WTC11 (cell line): ENCODE data around the gene FOCAD. TPM values are rescaled to one million over a fixed set of nuclear protein-coding genes. Genes with fewer than 3 reads are reported as not detected.

ENCODE experiments used
- ATAC-seq: fragments of 200-7000 bp; cut with Tn5 transposase; 2 replicates; pipeline ENCODE4 v1.10.0; 2021; ENCODE audit warnings: mild to moderate bottlenecking, moderate library complexity
- CTCF ChIA-PET: fragments of 300-600 bp; sonication (Branson Sonifier 250); formaldehyde crosslinking; loops from one replicate; lab custom pipeline; 2021; ENCODE audit warnings: antibody characterized with exemption; lab: Charles Lee
- POLR2A ChIA-PET: fragments of 350-600 bp; sonication (Branson Sonifier 250); formaldehyde crosslinking; loops from one replicate; lab custom pipeline; 2021; ENCODE audit warnings: antibody characterized with exemption; lab: Charles Lee
- DNase-seq: peaks from one replicate; pipeline ENCODE4 v3.0.0; 2021; ENCODE audit warnings: low spot score
- H3K27ac Mint-ChIP-seq: 2 replicates; pipeline ENCODE4 v1.8.0; 2021; ENCODE audit warnings: mixed read lengths
- H3K27me3 Mint-ChIP-seq: 2 replicates; pipeline ENCODE4 v1.8.0; 2021; ENCODE audit warnings: low read depth, mild to moderate bottlenecking, moderate library complexity, mixed read lengths
- H3K36me3 Mint-ChIP-seq: 2 replicates; pipeline ENCODE4 v1.8.0; 2021; ENCODE audit warnings: mixed read lengths
- H3K4me1 Mint-ChIP-seq: 2 replicates; pipeline ENCODE4 v1.8.0; 2022; ENCODE audit warnings: mixed read lengths
- H3K4me3 Mint-ChIP-seq: 2 replicates; pipeline ENCODE4 v1.8.0; 2021; ENCODE audit warnings: mild to moderate bottlenecking, moderate library complexity, mixed read lengths
- H3K9me3 Mint-ChIP-seq: 2 replicates; pipeline ENCODE4 v1.8.0; 2021; ENCODE audit warnings: mixed read lengths
- ATF1 ChIP-seq: sonication (generic); formaldehyde crosslinking; IDR thresholded peaks from 2 replicates; pipeline ENCODE4 v1.8.1; 2023; ENCODE audit warnings: mild to moderate bottlenecking, moderate library complexity, missing genetic modification reagents
- ESRRA ChIP-seq: sonication (generic); formaldehyde crosslinking; IDR thresholded peaks from 2 replicates; pipeline ENCODE4 v1.8.1; 2022; ENCODE audit warnings: mild to moderate bottlenecking, missing genetic modification reagents, borderline replicate concordance
- ETV6 ChIP-seq: sonication (generic); formaldehyde crosslinking; IDR thresholded peaks from 2 replicates; pipeline ENCODE4 v1.8.1; 2022; ENCODE audit warnings: mild to moderate bottlenecking, missing genetic modification reagents
- GRHL2 ChIP-seq: fragments of 250-450 bp; sonication (Bioruptor Pico); IDR thresholded peaks from 2 replicates; pipeline ENCODE4 v1.8.0; 2022; ENCODE audit warnings: mild to moderate bottlenecking, moderate library complexity; ENCODE audit not compliant: insufficient replicate concordance, severe bottlenecking
- HMGA2 ChIP-seq: fragments of 250-450 bp; sonication (Bioruptor Pico); IDR thresholded peaks from 2 replicates; pipeline ENCODE4 v1.4.0; 2021; ENCODE audit warnings: mild to moderate bottlenecking, moderate library complexity
- HMGXB4 ChIP-seq: sonication (generic); formaldehyde crosslinking; IDR thresholded peaks from 2 replicates; pipeline ENCODE4 v1.8.1; 2023; ENCODE audit warnings: mild to moderate bottlenecking, moderate library complexity, missing genetic modification reagents
- IRF2 ChIP-seq: sonication (generic); formaldehyde crosslinking; IDR thresholded peaks from 2 replicates; pipeline ENCODE4 v1.8.0; 2022; ENCODE audit warnings: low read depth, missing genetic modification reagents, borderline replicate concordance
- KAT7 ChIP-seq: sonication (generic); formaldehyde crosslinking; IDR thresholded peaks from 2 replicates; pipeline ENCODE4 v1.8.1; 2023; ENCODE audit warnings: missing genetic modification reagents, mild to moderate bottlenecking, borderline replicate concordance
- MLX ChIP-seq: sonication (generic); formaldehyde crosslinking; IDR thresholded peaks from 2 replicates; pipeline ENCODE4 v1.8.1; 2023; ENCODE audit warnings: mild to moderate bottlenecking, missing genetic modification reagents, moderate library complexity
- MYBL2 ChIP-seq: sonication (generic); formaldehyde crosslinking; IDR thresholded peaks from 2 replicates; pipeline ENCODE4 v1.8.1; 2023; ENCODE audit warnings: mild to moderate bottlenecking, moderate library complexity, missing genetic modification reagents
- SOX15 ChIP-seq: fragments of 250-450 bp; sonication (Bioruptor Pico); IDR thresholded peaks from 2 replicates; pipeline ENCODE4 v1.9.0; 2021; ENCODE audit warnings: mild to moderate bottlenecking
- ZNF138 ChIP-seq: sonication (generic); formaldehyde crosslinking; conservative IDR thresholded peaks from 2 replicates; pipeline ENCODE4 v1.8.1; 2022; ENCODE audit warnings: mild to moderate bottlenecking, moderate library complexity, missing genetic modification reagents
- ZNF232 ChIP-seq: sonication (generic); formaldehyde crosslinking; IDR thresholded peaks from 2 replicates; pipeline ENCODE4 v1.8.0; 2022; ENCODE audit warnings: mild to moderate bottlenecking, missing genetic modification reagents
- ZNF396 ChIP-seq: fragments of 250-450 bp; sonication (Bioruptor Pico); IDR thresholded peaks from 2 replicates; pipeline ENCODE4 v1.8.0; 2021; ENCODE audit warnings: mild to moderate bottlenecking, moderate library complexity, borderline replicate concordance
- ZNF671 ChIP-seq: fragments of 250-450 bp; sonication (Bioruptor Pico); IDR thresholded peaks from 2 replicates; pipeline ENCODE4 v1.8.0; 2021; ENCODE audit warnings: mild to moderate bottlenecking
- total RNA-seq: library from RNA; stranded (reverse); gene quantifications from 3 replicates; pipeline ENCODE4 v1.2.3, GENCODE V29; 2021
- TF ChIP-seq, protein P1 (sequence below): sonication (generic); formaldehyde crosslinking; IDR thresholded peaks from 2 replicates; pipeline ENCODE4 v1.8.0; 2023; ENCODE audit warnings: missing genetic modification reagents
- TF ChIP-seq, protein P2 (sequence below): fragments of 250-450 bp; sonication (Bioruptor Pico); IDR thresholded peaks from 2 replicates; pipeline ENCODE4 v2.1.2; 2022; ENCODE audit warnings: mild to moderate bottlenecking, moderate library complexity
- TF ChIP-seq, protein P3 (sequence below): sonication (generic); formaldehyde crosslinking; IDR thresholded peaks from 2 replicates; pipeline ENCODE4 v1.8.0; 2023; ENCODE audit warnings: missing genetic modification reagents, mild to moderate bottlenecking, borderline replicate concordance
- TF ChIP-seq, protein P4 (sequence below): fragments of 250-450 bp; sonication (Bioruptor Pico); conservative IDR thresholded peaks from 2 replicates; pipeline ENCODE4 v1.9.0; 2021; ENCODE audit warnings: mild to moderate bottlenecking
- TF ChIP-seq, protein P5 (sequence below): sonication (generic); formaldehyde crosslinking; IDR thresholded peaks from 2 replicates; pipeline ENCODE4 v1.8.1; 2022; ENCODE audit warnings: low read depth, mild to moderate bottlenecking, moderate library complexity, missing genetic modification reagents, borderline replicate concordance

The FOCAD gene
- total RNA-seq, 1 experiment from 2014 or later, result 34.3 TPM

GRCh38 chr9:20713172-20713571, 29.1 kb downstream of the FOCAD start:
- no peak for ATAC-seq
- TF ChIP-seq MYBL2 (no peak), ESRRA (CRISPR knock-in tag) (no peak), IRF2 (CRISPR knock-in tag) (no peak), GRHL2 (CRISPR knock-in tag) (no peak), ATF1 (no peak), ZNF232 (CRISPR knock-in tag) (no peak), ZNF138 (CRISPR knock-in tag) (no peak), HMGXB4 (CRISPR knock-in tag) (no peak), ZNF671 (CRISPR knock-in tag) (no peak), ZNF396 (CRISPR knock-in tag) (no peak), KAT7 (no peak), ETV6 (CRISPR knock-in tag) (no peak), HMGA2 (CRISPR knock-in tag) (no peak), MLX (CRISPR knock-in tag) (no peak), SOX15 (CRISPR knock-in tag) (no peak)
- TF ChIP-seq, protein P1, sequence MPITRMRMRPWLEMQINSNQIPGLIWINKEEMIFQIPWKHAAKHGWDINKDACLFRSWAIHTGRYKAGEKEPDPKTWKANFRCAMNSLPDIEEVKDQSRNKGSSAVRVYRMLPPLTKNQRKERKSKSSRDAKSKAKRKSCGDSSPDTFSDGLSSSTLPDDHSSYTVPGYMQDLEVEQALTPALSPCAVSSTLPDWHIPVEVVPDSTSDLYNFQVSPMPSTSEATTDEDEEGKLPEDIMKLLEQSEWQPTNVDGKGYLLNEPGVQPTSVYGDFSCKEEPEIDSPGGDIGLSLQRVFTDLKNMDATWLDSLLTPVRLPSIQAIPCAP (CRISPR knock-in tag), result no peak
- TF ChIP-seq, protein P2, sequence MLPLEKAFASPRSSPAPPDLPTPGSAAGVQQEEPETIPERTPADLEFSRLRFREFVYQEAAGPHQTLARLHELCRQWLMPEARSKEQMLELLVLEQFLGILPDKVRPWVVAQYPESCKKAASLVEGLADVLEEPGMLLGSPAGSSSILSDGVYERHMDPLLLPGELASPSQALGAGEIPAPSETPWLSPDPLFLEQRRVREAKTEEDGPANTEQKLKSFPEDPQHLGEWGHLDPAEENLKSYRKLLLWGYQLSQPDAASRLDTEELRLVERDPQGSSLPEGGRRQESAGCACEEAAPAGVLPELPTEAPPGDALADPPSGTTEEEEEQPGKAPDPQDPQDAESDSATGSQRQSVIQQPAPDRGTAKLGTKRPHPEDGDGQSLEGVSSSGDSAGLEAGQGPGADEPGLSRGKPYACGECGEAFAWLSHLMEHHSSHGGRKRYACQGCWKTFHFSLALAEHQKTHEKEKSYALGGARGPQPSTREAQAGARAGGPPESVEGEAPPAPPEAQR, result no peak
- TF ChIP-seq, protein P3, sequence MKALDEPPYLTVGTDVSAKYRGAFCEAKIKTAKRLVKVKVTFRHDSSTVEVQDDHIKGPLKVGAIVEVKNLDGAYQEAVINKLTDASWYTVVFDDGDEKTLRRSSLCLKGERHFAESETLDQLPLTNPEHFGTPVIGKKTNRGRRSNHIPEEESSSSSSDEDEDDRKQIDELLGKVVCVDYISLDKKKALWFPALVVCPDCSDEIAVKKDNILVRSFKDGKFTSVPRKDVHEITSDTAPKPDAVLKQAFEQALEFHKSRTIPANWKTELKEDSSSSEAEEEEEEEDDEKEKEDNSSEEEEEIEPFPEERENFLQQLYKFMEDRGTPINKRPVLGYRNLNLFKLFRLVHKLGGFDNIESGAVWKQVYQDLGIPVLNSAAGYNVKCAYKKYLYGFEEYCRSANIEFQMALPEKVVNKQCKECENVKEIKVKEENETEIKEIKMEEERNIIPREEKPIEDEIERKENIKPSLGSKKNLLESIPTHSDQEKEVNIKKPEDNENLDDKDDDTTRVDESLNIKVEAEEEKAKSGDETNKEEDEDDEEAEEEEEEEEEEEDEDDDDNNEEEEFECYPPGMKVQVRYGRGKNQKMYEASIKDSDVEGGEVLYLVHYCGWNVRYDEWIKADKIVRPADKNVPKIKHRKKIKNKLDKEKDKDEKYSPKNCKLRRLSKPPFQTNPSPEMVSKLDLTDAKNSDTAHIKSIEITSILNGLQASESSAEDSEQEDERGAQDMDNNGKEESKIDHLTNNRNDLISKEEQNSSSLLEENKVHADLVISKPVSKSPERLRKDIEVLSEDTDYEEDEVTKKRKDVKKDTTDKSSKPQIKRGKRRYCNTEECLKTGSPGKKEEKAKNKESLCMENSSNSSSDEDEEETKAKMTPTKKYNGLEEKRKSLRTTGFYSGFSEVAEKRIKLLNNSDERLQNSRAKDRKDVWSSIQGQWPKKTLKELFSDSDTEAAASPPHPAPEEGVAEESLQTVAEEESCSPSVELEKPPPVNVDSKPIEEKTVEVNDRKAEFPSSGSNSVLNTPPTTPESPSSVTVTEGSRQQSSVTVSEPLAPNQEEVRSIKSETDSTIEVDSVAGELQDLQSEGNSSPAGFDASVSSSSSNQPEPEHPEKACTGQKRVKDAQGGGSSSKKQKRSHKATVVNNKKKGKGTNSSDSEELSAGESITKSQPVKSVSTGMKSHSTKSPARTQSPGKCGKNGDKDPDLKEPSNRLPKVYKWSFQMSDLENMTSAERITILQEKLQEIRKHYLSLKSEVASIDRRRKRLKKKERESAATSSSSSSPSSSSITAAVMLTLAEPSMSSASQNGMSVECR (CRISPR knock-in tag), result no peak
- TF ChIP-seq, protein P4, sequence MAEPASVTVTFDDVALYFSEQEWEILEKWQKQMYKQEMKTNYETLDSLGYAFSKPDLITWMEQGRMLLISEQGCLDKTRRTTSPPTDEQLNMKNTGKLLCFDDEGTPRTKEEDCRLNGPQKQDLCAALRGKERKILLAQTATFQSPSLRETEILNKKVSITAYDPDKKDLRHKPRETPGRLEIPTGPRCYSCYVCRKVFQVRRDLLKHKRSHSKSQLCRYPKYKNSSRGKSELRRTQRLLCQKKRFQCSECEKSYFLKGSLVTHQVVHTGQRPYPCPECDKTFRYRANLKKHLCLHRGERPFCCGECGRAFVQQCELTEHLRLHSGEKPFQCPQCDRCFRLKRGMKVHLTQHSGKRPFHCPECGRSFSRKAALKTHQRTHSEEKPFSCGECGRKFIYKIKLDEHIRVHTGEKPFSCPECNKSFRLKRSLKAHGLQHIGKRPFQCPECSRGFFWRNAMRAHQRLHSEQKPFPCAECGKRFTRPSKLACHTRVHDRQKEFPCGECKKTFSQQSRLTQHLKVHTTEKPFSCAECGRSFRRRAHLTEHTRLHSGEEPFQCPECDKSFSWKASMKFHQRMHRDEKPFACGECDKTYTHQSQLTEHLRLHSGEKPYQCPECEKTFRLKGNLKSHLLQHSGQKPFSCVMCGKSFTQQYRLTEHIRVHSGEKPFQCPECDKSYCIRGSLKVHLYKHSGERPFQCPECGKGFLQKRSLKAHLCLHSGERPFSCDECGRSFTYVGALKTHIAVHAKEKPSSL (CRISPR knock-in tag), result no peak
- TF ChIP-seq, protein P5, sequence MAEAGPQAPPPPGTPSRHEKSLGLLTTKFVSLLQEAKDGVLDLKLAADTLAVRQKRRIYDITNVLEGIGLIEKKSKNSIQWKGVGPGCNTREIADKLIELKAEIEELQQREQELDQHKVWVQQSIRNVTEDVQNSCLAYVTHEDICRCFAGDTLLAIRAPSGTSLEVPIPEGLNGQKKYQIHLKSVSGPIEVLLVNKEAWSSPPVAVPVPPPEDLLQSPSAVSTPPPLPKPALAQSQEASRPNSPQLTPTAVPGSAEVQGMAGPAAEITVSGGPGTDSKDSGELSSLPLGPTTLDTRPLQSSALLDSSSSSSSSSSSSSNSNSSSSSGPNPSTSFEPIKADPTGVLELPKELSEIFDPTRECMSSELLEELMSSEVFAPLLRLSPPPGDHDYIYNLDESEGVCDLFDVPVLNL (CRISPR knock-in tag), result no peak
- Mint-ChIP-seq H3K36me3 (no peaks in the 10 kb centered on the region; the same call in 1 of the 2 replicates), H3K27me3 (no peaks in the 10 kb centered on the region), H3K4me3 (no peak overlapping the region), H3K27ac (no peak overlapping the region), H3K9me3 (no peaks in the 10 kb centered on the region), H3K4me1 (peaks cover 3% of the 10 kb centered on the region)
- POLR2A ChIA-PET, result interaction anchor here (0.6 kb wide), 1 partner anchor 1628 kb away, joined by 4 read pairs; no protein-coding TSS in a partner anchor
- CTCF ChIA-PET, result no interaction called here
- DNase-seq, result no peak
